ENCODE measurements around the gene TAOK3.

Gene TAOK3

GRCh38 chr12:118297284-118297683 is 75.4 kb downstream of the TAOK3 start:
- Histone ChIP-seq H2AFZ (ENCODE audit: low read depth, low read length) (no peak overlapping the region), H3K4me1 (ENCODE audit: low read length) (peaks cover 10% of the 10 kb centered on the region), H3K4me3 (ENCODE audit: low read length) (no peak overlapping the region), H3K27me3 (ENCODE audit: low read depth, low read length) (no peaks in the 10 kb centered on the region), H3K9me3 (ENCODE audit: insufficient read depth, low read length) (no peaks in the 10 kb centered on the region), H4K20me1 (ENCODE audit: insufficient read depth, low read length) (no peaks in the 10 kb centered on the region), H3K79me2 (ENCODE audit: low read length) (no peaks in the 10 kb centered on the region), H3K36me3 (replicated peaks; ENCODE audit: low read depth, low read length) (no peaks in the 10 kb centered on the region), H3K9ac (ENCODE audit: low read length) (no peak overlapping the region), H3K4me2 (ENCODE audit: low read length) (no peak overlapping the region), H3K27ac (ENCODE audit: low read length) (no peak overlapping the region)
- TF ChIP-seq EZH2phosphoT487 (IDR thresholded peaks at IDR 0.05; ENCODE audit: low read depth) (no peak), CTCF (IDR thresholded peaks at IDR 0.05; ENCODE audit: low read depth, low read length) (no peak)

- no peaks in the 10 kb centered on the region for H3K36me3 ChIP-seq (replicated peaks; ENCODE audit: low read depth, low read length)
- TF ChIP-seq CTCF (IDR thresholded peaks at IDR 0.05; ENCODE audit: low read depth, low read length) (no peak), EZH2phosphoT487 (IDR thresholded peaks at IDR 0.05; ENCODE audit: low read depth) (no peak)
- H2AFZ ChIP-seq (ENCODE audit: low read depth, low read length), result no peak overlapping the region
- H3K27ac ChIP-seq (ENCODE audit: low read length), result no peak overlapping the region
- H3K79me2 ChIP-seq (ENCODE audit: low read length), result no peaks in the 10 kb centered on the region
- H3K4me3 ChIP-seq (ENCODE audit: low read length), result no peak overlapping the region
- H3K27me3 ChIP-seq (ENCODE audit: low read depth, low read length), result no peaks in the 10 kb centered on the region
- H3K9me3 ChIP-seq (ENCODE audit: insufficient read depth, low read length), result no peaks in the 10 kb centered on the region
- H3K9ac ChIP-seq (ENCODE audit: low read length), result no peak overlapping the region
- H4K20me1 ChIP-seq (ENCODE audit: insufficient read depth, low read length), result no peaks in the 10 kb centered on the region
- H3K4me1 ChIP-seq (ENCODE audit: low read length), result no peaks in the 10 kb centered on the region
- no peak overlapping the region for H3K4me2 ChIP-seq (ENCODE audit: low read length)
Observed at GRCh38 chr12:118292836-118293235, 79.9 kb downstream of the TAOK3 start.

- Histone ChIP-seq H3K4me2 (ENCODE audit: low read length) (no peak overlapping the region), H3K4me1 (ENCODE audit: low read length) (no peaks in the 10 kb centered on the region), H3K9ac (ENCODE audit: low read length) (no peak overlapping the region), H3K27ac (ENCODE audit: low read length) (no peak overlapping the region), H3K27me3 (ENCODE audit: low read depth, low read length) (no peaks in the 10 kb centered on the region), H3K9me3 (ENCODE audit: insufficient read depth, low read length) (no peaks in the 10 kb centered on the region), H4K20me1 (ENCODE audit: insufficient read depth, low read length) (no peaks in the 10 kb centered on the region), H2AFZ (ENCODE audit: low read depth, low read length) (no peak overlapping the region), H3K4me3 (ENCODE audit: low read length) (no peak overlapping the region), H3K79me2 (ENCODE audit: low read length) (no peaks in the 10 kb centered on the region), H3K36me3 (replicated peaks; ENCODE audit: low read depth, low read length) (no peaks in the 10 kb centered on the region)
- TF ChIP-seq CTCF (IDR thresholded peaks at IDR 0.05; ENCODE audit: low read depth, low read length) (no peak), EZH2phosphoT487 (IDR thresholded peaks at IDR 0.05; ENCODE audit: low read depth) (no peak)
Observed at GRCh38 chr12:118290130-118290529, 82.6 kb downstream of the TAOK3 start.

- no peaks in the 10 kb centered on the region for H3K4me1 ChIP-seq (ENCODE audit: low read length)
- no peak overlapping the region for H3K4me3 ChIP-seq (ENCODE audit: low read length)
- no peaks in the 10 kb centered on the region; the same call in 1 of the 2 replicates for H3K79me2 ChIP-seq (ENCODE audit: low read length)
- no peak overlapping the region for H3K9ac ChIP-seq (ENCODE audit: low read length)
- H2AFZ ChIP-seq (ENCODE audit: low read depth, low read length), result no peak overlapping the region
- no peak for TF ChIP-seq EZH2phosphoT487 (IDR thresholded peaks at IDR 0.05; ENCODE audit: low read depth)
- no peak for TF ChIP-seq CTCF (IDR thresholded peaks at IDR 0.05; ENCODE audit: low read depth, low read length)
- no peaks in the 10 kb centered on the region for H3K9me3 ChIP-seq (ENCODE audit: insufficient read depth, low read length)
- no peaks in the 10 kb centered on the region for H3K27me3 ChIP-seq (ENCODE audit: low read depth, low read length)
- no peak overlapping the region for H3K27ac ChIP-seq (ENCODE audit: low read length)
- H3K4me2 ChIP-seq (ENCODE audit: low read length), result no peak overlapping the region
- no peaks in the 10 kb centered on the region for H4K20me1 ChIP-seq (ENCODE audit: insufficient read depth, low read length)
- H3K36me3 ChIP-seq (replicated peaks; ENCODE audit: low read depth, low read length), result no peaks in the 10 kb centered on the region
Observed at GRCh38 chr12:118288174-118288573, 84.5 kb downstream of the TAOK3 start.
